Neural cell (in vitro differentiated cells): ENCODE data around the gene VEZF1. TPM values are rescaled to one million over a fixed set of nuclear protein-coding genes. Genes with fewer than 3 reads are reported as not detected.
A peak's percentile ranks its signal among the peaks of the same experiment; 100 is the strongest.

Source experiments
- H2AFZ ChIP-seq: fragments of 200-600, 300-800 bp; sonication (generic), shearing (Covaris generic); 2 replicates; pipeline ENCODE4 v1.6.0; 2014; ENCODE audit warnings: low read depth, mild to moderate bottlenecking, antibody characterized with exemption, low read length, moderate library complexity
- H3F3A ChIP-seq: fragments of 200-600 bp; shearing (Covaris generic); 2 replicates; pipeline ENCODE4 v1.6.1; 2016; ENCODE audit warnings: mild to moderate bottlenecking, moderate library complexity, mixed read lengths, antibody characterized with exemption, low read length; ENCODE audit not compliant: insufficient read depth, poor library complexity, severe bottlenecking
- H3K27ac ChIP-seq: fragments of 200-600, 300-800 bp; sonication (generic), shearing (Covaris generic); 2 replicates; pipeline ENCODE4 v1.5.1; 2014; ENCODE audit warnings: mild to moderate bottlenecking, low read length, moderate library complexity
- H3K27me3 ChIP-seq: fragments of 300-800, 200-600 bp; sonication (generic), shearing (Covaris generic); 2 replicates; pipeline ENCODE4 v1.6.0; 2014; ENCODE audit warnings: mild to moderate bottlenecking, low read depth, low read length, moderate library complexity; ENCODE audit not compliant: insufficient read depth
- H3K36me3 ChIP-seq: fragments of 300-800, 200-600 bp; sonication (generic), shearing (Covaris generic); 2 replicates; pipeline ENCODE4 v1.5.1; 2014; ENCODE audit warnings: mild to moderate bottlenecking, antibody characterized with exemption, low read length, moderate library complexity; ENCODE audit not compliant: insufficient read depth
- H3K4me2 ChIP-seq: fragments of 300-800, 200-600 bp; sonication (generic), shearing (Covaris generic); 2 replicates; pipeline ENCODE4 v1.6.0; 2014; ENCODE audit warnings: mild to moderate bottlenecking, low read length
- H3K4me3 ChIP-seq: fragments of 300-800, 200-600 bp; sonication (generic), shearing (Covaris generic); 2 replicates; pipeline ENCODE4 v1.5.1; 2014; ENCODE audit warnings: mild to moderate bottlenecking, low read length, moderate library complexity
- H3K79me2 ChIP-seq: fragments of 200-600 bp; shearing (Covaris generic); replicated peaks from 2 replicates; pipeline ENCODE4 v1.6.0; 2014; ENCODE audit warnings: mild to moderate bottlenecking, low read length, moderate library complexity; ENCODE audit not compliant: insufficient read depth
- H3K9ac ChIP-seq: fragments of 300-800, 200-600 bp; sonication (generic), shearing (Covaris generic); 2 replicates; pipeline ENCODE4 v1.6.1; 2016; ENCODE audit warnings: mild to moderate bottlenecking, low read length, mixed read lengths
- H3K9me2 ChIP-seq: fragments of 200-600 bp; shearing (Covaris generic); 2 replicates; pipeline ENCODE4 v1.6.1; 2016; ENCODE audit warnings: mild to moderate bottlenecking, low read length, mixed read lengths; ENCODE audit not compliant: insufficient read depth
- H3K9me3 ChIP-seq: fragments of 200-600, 300-800 bp; sonication (generic), shearing (Covaris generic); 2 replicates; pipeline ENCODE4 v1.6.1; 2016; ENCODE audit warnings: mild to moderate bottlenecking, mixed run types, low read length, moderate library complexity, mixed read lengths
- H4K20me1 ChIP-seq: fragments of 200-600 bp; shearing (Covaris generic); 2 replicates; pipeline ENCODE4 v1.6.1; 2016; ENCODE audit warnings: mild to moderate bottlenecking, mixed run types; ENCODE audit not compliant: insufficient read depth
- EP300 ChIP-seq: fragments of 450-650 bp; conservative IDR thresholded peaks from 2 replicates; pipeline ENCODE4 v1.6.1; 2014; ENCODE audit warnings: antibody characterized with exemption, mild to moderate bottlenecking, moderate library complexity; ENCODE audit not compliant: poor library complexity, severe bottlenecking
- EZH2 ChIP-seq: fragments of 200-600, 300-800 bp; shearing (Covaris generic), sonication (generic); IDR thresholded peaks from 2 replicates; pipeline ENCODE4 v1.6.1; 2014; ENCODE audit warnings: antibody characterized with exemption, low read length, borderline replicate concordance, mild to moderate bottlenecking; ENCODE audit not compliant: insufficient read depth, poor library complexity, severe bottlenecking
- MXI1 ChIP-seq: fragments of 450-650 bp; conservative IDR thresholded peaks from 2 replicates; pipeline ENCODE4 v1.6.1; 2014; ENCODE audit warnings: antibody characterized with exemption, mild to moderate bottlenecking; ENCODE audit not compliant: poor library complexity, severe bottlenecking
- POLR2AphosphoS5 ChIP-seq: IDR thresholded peaks from 2 replicates; pipeline ENCODE4 v1.6.1; 2012
- RAD21 ChIP-seq: fragments of 450-650 bp; conservative IDR thresholded peaks from 2 replicates; pipeline ENCODE4 v1.6.1; 2014; ENCODE audit warnings: antibody characterized with exemption, mild to moderate bottlenecking, moderate library complexity
- SMC3 ChIP-seq: fragments of 450-650 bp; conservative IDR thresholded peaks from 2 replicates; pipeline ENCODE4 v1.6.1; 2014; ENCODE audit warnings: antibody characterized with exemption, mild to moderate bottlenecking, moderate library complexity; ENCODE audit not compliant: poor library complexity
- TAF1 ChIP-seq: IDR thresholded peaks from 2 replicates; pipeline ENCODE4 v1.6.1; 2012; ENCODE audit warnings: low read depth
- polyA plus RNA-seq: library from polyadenylated mRNA; depleted of rRNA; stranded (reverse); fragments of >200 nt; gene quantifications from 2 replicates; pipeline ENCODE4 v1.2.3, GENCODE V29; 2014
- TF ChIP-seq, protein P1 (sequence below): IDR thresholded peaks from 2 replicates; pipeline ENCODE4 v1.6.1; 2012; ENCODE audit warnings: borderline replicate concordance
- TF ChIP-seq, protein P2 (sequence below): fragments of 450-650 bp; IDR thresholded peaks from 2 replicates; pipeline ENCODE4 v1.5.1; 2014; ENCODE audit warnings: antibody characterized with exemption, mild to moderate bottlenecking, moderate library complexity; ENCODE audit not compliant: poor library complexity, severe bottlenecking

The VEZF1 gene
- polyA plus RNA-seq, 1 donor from 2014 or later = 64.6 TPM

GRCh38 chr17:57995076-57995956 is 7.3 kb upstream of the VEZF1 start:
- peaks cover 3% of the 10 kb centered on the region for H3F3A ChIP-seq
- H2AFZ ChIP-seq = no peak overlapping the region
- no peak overlapping the region for H3K4me3 ChIP-seq

DNA sequence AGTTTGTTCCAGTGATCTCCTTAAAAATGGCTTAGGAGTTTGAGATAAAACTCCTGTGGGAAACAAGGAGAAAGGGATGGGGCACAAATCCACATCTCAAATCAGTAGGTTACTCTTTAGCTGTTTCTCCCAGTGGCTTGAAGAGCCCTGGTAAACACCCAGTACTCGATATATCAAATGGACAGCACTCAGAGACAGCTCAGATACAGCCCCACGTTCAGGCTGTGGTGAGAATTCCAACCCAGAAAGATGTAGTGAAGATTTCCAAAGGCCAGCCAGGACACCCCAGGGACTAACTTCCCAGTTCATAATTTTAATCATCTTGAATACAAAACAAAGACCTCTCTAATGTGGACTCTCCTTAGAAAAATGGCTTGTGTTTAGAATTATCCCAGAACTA is 6.4 kb upstream of the VEZF1 start:
- Histone ChIP-seq H3K36me3 (no peaks in the 10 kb centered on the region), H3K79me2 (no peaks in the 10 kb centered on the region), H2AFZ (no peak overlapping the region), H3K9me3 (no peaks in the 10 kb centered on the region), H3F3A (peaks cover 3% of the 10 kb centered on the region), H4K20me1 (no peaks in the 10 kb centered on the region), H3K27ac (no peak overlapping the region), H3K9ac (no peak overlapping the region), H3K4me2 (no peak overlapping the region), H3K27me3 (no peaks in the 10 kb centered on the region), H3K9me2 (no peaks in the 10 kb centered on the region), H3K4me3 (no peak overlapping the region)
- TF ChIP-seq MXI1 = no peak
- no peak for TF ChIP-seq EZH2
- no peak for TF ChIP-seq TAF1
- no peak for TF ChIP-seq RAD21
- no peak for TF ChIP-seq SMC3
- no peak for TF ChIP-seq POLR2AphosphoS5
- TF ChIP-seq, protein P1, sequence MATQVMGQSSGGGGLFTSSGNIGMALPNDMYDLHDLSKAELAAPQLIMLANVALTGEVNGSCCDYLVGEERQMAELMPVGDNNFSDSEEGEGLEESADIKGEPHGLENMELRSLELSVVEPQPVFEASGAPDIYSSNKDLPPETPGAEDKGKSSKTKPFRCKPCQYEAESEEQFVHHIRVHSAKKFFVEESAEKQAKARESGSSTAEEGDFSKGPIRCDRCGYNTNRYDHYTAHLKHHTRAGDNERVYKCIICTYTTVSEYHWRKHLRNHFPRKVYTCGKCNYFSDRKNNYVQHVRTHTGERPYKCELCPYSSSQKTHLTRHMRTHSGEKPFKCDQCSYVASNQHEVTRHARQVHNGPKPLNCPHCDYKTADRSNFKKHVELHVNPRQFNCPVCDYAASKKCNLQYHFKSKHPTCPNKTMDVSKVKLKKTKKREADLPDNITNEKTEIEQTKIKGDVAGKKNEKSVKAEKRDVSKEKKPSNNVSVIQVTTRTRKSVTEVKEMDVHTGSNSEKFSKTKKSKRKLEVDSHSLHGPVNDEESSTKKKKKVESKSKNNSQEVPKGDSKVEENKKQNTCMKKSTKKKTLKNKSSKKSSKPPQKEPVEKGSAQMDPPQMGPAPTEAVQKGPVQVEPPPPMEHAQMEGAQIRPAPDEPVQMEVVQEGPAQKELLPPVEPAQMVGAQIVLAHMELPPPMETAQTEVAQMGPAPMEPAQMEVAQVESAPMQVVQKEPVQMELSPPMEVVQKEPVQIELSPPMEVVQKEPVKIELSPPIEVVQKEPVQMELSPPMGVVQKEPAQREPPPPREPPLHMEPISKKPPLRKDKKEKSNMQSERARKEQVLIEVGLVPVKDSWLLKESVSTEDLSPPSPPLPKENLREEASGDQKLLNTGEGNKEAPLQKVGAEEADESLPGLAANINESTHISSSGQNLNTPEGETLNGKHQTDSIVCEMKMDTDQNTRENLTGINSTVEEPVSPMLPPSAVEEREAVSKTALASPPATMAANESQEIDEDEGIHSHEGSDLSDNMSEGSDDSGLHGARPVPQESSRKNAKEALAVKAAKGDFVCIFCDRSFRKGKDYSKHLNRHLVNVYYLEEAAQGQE = no peak
- TF ChIP-seq EP300 = no peak
- TF ChIP-seq, protein P2, sequence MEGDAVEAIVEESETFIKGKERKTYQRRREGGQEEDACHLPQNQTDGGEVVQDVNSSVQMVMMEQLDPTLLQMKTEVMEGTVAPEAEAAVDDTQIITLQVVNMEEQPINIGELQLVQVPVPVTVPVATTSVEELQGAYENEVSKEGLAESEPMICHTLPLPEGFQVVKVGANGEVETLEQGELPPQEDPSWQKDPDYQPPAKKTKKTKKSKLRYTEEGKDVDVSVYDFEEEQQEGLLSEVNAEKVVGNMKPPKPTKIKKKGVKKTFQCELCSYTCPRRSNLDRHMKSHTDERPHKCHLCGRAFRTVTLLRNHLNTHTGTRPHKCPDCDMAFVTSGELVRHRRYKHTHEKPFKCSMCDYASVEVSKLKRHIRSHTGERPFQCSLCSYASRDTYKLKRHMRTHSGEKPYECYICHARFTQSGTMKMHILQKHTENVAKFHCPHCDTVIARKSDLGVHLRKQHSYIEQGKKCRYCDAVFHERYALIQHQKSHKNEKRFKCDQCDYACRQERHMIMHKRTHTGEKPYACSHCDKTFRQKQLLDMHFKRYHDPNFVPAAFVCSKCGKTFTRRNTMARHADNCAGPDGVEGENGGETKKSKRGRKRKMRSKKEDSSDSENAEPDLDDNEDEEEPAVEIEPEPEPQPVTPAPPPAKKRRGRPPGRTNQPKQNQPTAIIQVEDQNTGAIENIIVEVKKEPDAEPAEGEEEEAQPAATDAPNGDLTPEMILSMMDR = no peak

More at GRCh38 chr17:57995076-57995956, 7.3 kb upstream of the VEZF1 start:
- Histone ChIP-seq H3K9me2 (no peaks in the 10 kb centered on the region), H3K79me2 (no peaks in the 10 kb centered on the region), H3K27me3 (no peaks in the 10 kb centered on the region), H3K36me3 (no peaks in the 10 kb centered on the region), H3K9me3 (no peaks in the 10 kb centered on the region), H3K27ac (no peak overlapping the region), H3K4me2 (no peak overlapping the region), H3K9ac (no peak overlapping the region), H4K20me1 (no peaks in the 10 kb centered on the region)
- TF ChIP-seq SMC3 (peak; percentile 71), TAF1 (no peak), RAD21 (peak; percentile 71), MXI1 (no peak), POLR2AphosphoS5 (no peak)
- TF ChIP-seq, protein P2 = peak; percentile 67
- TF ChIP-seq, protein P1 = no peak
